ENCODE data around the gene BCL2.
"Not testable (repeated sequence)": the region's sequence is repeated elsewhere in the genome, so short reads cannot be mapped to it uniquely, and the experiment has no call there.

BCL2 gene

DNA sequence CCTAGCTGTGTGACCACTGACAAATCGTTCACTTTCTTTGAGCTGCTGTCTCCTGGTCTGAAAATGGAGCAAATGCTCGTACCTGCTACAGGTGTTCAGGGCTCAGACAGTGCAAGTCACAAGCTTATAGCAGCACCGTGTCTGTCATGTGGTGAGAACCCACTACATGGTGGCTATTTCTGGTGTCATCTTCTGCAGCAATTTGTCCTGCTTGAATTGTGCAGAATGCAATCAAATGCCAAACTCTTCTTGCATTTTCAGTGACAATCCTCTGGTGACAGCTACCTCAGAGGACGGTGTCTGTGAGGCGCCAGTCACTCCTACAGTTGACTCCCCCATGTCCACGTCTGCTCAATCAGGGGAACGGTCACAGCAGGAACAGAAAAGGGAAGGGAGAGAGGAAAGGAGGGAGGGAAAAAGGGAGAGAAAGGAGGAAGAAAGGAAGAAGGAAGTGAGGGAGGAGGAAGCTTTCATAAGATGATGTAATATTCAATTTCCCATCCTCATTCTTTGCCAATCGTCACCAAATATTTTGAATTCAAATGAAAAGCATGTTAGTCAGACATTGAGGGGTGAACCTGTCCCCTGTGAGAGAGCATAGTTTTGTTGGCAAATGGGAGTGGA, 122.2 kb downstream of the BCL2 start:
- no peak for DNase-seq

DNA sequence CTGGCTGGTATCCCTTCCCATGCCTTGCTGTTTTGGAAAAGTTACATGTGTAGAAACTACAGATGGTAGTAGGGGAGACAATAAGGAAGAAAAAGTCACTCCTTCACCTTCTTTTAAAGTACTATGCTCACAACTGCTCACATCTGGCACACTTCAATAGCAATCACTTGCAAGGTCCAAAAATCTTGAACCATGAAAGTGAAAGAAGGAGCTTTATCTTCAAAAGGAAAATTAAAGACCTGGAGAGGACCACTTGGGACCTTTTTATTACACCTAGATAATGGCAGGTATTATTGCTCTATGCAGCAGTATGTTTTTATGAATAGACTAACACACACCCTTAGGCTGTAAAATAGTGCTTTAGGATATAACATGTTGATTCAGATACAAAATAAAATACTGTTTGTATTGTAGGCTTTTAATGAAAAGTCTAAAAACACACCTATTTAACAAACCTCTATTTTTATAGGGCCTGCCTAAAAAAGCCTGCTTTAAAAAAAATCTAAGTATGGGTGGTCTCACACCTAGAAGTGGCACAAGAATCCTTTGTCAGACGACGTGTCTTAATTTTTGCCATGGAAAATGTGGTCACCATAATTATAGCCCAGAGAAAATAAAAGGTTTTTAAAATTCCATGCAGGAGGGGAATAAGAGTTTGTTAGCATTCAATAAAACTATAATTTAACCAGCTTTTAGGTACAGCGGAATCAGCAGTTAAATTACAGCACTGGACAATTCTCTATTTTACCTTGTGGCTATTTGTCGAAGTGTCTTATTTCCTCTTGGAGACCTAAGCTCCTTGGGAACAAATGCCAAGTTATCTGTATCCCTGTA, 124.0 kb downstream of the BCL2 start:
- DNase-seq = no peak

GRCh38 chr18:63192885-63193349, 126.7 kb downstream of the BCL2 start:
- DNase-seq = no peak

DNA sequence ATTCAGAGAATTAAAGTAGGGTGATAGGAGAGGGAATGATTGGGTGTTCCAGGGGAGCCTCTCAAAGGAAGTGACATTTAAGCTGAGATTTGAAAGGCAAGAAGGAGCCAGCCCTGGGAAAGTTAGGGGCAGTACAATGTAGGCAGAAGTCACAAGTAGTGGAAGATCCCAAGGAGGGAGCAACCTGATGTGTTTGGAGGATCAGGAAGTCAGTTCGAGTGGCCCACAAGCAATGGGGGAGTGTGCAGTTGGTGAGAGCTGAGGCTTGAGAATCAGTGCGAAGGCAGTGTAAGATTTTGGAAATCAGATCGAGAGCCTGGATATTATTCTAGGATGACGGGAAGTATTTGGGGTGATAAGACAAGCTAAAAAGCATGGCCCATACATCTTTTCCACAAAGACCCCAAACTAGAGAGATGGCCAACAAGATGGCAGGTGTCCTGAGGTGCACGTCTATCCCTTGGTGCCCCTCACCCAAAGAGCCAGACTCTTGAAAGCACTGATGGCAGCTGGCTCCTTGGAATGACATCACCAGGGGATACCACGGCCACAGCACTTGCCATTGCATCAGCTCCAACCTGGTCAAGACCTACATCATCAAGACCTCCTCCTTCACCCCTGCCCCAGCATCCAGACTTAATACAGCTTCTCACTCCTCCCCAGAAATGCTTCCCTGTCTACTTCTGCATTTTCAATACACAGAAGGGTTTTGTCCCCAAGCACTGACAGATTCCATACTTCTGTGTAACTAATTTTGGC, 127.3 kb downstream of the BCL2 start:
- DNase-seq = no peak

- DNase-seq = no peak
Measured at GRCh38 chr18:63191413-63191812, 128.2 kb downstream of the BCL2 start.

- not testable (repeated sequence) for DNase-seq
Measured at GRCh38 chr18:63190838-63191237, 128.7 kb downstream of the BCL2 start.

- no peak for DNase-seq
Measured at GRCh38 chr18:63189817-63190216, 129.8 kb downstream of the BCL2 start.

GRCh38 chr18:63189041-63189440, 130.5 kb downstream of the BCL2 start:
- DNase-seq = no peak

DNA sequence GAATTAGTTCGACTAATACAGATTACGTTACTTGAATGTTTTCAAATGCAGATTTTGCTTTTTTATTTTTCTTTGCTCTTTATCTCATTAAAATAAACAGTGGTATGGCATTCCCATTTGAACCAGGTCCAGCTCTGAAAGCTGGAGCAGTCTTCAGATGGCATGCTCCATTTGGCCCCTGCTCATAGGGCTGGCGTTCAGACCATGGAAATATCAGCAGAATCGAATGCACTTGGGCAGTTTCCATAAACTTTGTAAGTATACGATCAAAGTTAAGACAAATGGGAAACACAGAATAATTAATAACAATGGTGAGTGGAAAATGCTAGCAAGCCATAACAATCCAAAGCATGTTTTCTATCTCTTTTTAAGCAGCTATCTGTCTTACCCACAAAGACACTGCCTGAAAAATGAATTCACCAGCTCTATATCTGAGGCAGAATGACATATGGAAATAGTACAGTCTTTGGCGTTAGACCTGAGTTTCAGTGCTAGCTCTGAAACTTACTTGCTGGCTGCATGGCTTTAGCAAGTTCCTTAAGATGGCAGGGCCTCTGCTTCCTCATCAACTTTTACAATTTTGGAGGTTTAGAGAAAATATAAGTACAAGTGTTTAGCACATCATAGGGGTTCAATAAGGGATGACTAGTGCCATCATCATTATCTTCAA, 131.6 kb downstream of the BCL2 start:
- DNase-seq = no peak

- DNase-seq = no peak
Measured at GRCh38 chr18:63187223-63187574, 132.4 kb downstream of the BCL2 start.

- no peak for DNase-seq
Measured at GRCh38 chr18:63186520-63187222, 132.9 kb downstream of the BCL2 start.

DNA sequence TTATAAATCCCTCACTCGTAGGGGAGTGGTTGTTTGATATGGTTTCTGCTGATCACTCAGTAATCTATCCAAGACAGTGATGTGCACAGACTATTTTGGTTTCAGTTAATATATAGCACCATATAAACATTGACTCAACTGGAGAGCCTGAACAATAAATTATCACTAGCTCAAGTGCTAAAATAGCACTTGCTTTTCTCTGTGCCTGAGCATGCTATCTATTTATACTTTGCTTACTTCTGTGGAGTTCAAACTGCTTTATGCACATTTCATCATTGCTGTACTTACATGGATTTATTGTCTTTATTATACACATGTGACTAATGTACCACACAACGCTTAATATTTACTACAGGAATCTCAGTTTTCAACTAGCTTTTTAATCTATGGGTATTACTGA, 133.6 kb downstream of the BCL2 start:
- DNase-seq = no peak

- DNase-seq = no peak
Measured at GRCh38 chr18:63183952-63184770, 135.4 kb downstream of the BCL2 start.

DNA sequence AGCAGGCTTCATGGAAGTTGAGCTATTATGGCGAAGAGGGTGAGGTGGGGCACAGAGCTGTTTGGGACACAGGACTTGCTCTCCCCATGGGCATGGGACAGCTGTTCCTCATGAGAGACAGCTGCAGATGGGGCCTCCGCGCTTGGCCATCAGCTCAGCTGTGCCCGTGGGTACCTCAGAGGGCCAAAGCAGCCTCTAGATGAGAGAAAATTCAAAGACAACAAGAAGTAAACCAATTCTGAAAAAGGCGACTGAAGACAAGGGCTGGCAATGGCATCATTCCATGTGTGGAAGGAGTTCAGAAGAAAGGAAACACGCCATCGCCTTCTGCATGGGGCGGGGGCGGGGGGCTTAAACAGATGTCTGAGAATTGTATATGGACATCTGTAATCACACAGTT, 136.2 kb downstream of the BCL2 start:
- no peak for DNase-seq

- no peak for DNase-seq
Measured at GRCh38 chr18:63182861-63183260, 136.7 kb downstream of the BCL2 start.

GRCh38 chr18:63182310-63182772, 137.2 kb downstream of the BCL2 start:
- DNase-seq = no peak

DNA sequence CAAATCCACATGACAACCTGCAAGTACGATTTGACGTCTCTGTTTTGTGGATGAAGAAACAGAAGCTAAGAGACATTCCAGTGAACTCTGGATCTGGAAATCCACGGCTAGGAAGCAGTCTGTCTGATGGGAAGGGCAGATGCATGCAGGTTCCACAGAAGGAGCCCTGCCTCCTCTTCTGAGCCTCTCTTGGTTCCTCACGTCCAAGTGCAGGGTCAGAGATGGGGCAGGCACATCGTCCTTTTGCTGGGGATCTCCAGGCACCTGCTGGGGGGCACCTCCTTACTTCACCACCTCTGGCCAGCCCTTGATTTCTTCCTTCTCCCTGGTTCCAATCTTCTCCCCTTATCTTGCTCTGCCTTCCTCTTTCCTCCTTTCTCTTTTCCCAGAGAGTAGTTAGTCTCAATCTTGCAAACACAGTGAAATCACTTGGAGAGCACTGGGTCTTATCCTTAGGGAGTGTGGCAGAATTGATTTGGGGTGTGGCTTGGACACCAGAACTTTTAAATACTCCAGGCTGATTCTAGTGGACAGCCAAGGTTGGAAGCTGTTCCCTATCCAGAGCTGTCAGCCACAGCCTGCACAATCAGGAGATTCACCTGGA, 137.8 kb downstream of the BCL2 start:
- DNase-seq = no peak

DNA sequence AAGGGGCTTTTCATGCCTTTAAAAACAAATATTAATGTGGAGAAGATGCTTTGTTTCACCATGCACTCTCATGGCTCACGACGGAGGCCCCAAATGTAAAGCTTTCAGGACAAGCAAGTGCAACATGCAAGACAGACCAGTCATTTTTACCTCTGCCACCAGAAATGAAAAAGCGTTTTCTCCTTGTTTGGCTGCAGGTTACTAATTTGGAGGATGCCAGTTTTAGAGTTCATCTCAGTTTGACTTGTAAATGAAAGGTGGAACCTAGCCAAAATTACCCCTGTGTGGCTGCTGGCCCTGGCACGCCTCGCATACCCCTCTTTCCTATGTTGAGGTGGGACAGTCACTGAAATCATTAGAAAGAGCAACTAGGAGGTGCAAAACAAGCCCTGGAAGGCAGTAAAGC, 138.6 kb downstream of the BCL2 start:
- no peak for DNase-seq

- no peak for DNase-seq
Measured at GRCh38 chr18:63180321-63180720, 139.2 kb downstream of the BCL2 start.

DNA sequence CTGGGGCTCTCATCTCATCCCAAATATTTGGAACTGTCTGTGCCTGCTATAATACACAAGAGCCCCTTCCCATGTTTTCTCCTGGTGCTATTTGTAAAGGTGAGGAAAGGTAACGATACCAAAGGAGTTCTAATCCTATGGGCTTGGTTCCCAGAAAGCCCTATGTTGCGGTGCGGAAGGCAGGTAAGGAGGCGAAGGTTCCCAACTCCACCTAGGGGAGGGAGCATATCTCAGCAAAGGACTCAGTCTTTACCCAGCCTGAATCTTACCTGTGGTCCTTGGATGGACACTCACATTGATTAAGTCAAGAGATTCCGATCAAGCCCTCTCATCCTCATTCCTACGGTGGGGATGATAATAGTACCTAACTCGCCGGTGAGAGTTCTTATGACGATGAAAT, 140.1 kb downstream of the BCL2 start:
- no peak for DNase-seq

DNA sequence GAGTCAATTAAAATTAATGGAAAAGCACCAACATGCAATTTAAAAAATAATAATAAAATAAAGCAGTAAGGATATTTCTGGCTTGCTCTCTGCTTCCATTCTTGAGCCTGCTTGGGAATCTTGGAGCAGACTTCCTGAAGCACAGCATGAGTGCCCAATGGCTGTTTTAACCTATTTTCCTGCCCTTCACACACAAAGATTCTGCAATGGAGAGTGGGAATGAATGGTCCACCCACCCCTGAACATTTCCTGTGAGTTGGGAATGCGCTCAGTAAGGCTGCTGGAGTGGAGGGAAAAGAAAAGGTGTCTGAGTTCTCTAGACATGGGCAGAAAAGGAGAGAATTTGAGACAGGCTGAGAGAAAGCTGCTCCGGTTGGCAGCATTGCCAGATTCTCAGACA, 140.6 kb downstream of the BCL2 start:
- DNase-seq = no peak
